ENCODE measurements around the gene ADISSP. TPM values are rescaled to one million over a fixed set of nuclear protein-coding genes. Genes with fewer than 3 reads are reported as not detected.

The ADISSP gene
- total and polyA plus RNA-seq, 2 of the 13 experiments (the other 11 are each of a cell fraction or from before 2014, with no cell fraction given) = 38.3 to 90.6 TPM

- TF ChIP-seq ZNF788 (CRISPR knock-in tag; IDR thresholded peaks at IDR 0.05; ENCODE audit: borderline replicate concordance) (peak; percentile 50; the same call in 1 of the 2 replicates), ZBTB4 (CRISPR knock-in tag; IDR thresholded peaks at IDR 0.05; ENCODE audit: borderline replicate concordance) (no peak), TEAD3 (CRISPR knock-in tag; optimal IDR thresholded peaks at IDR 0.05; ENCODE audit: borderline replicate concordance) (peak; percentile 44), BRF2 (CRISPR knock-in tag; IDR thresholded peaks at IDR 0.05) (no peak), MIER2 (CRISPR knock-in tag; IDR thresholded peaks at IDR 0.05) (no peak), FOXA3 (CRISPR knock-in tag; IDR thresholded peaks at IDR 0.05) (peak; percentile 78), ATF7-NPFF (CRISPR knock-in tag; IDR thresholded peaks at IDR 0.05; ENCODE audit: low read depth) (no peak), ZBTB34 (CRISPR knock-in tag; IDR thresholded peaks at IDR 0.05) (no peak), GATAD2A (CRISPR knock-in tag; IDR thresholded peaks at IDR 0.05) (peak; percentile 48; the same call in 1 of the 2 replicates), PHB2 (IDR thresholded peaks at IDR 0.05; ENCODE audit: partially characterized antibody) (no peak), ZNF577 (CRISPR knock-in tag; IDR thresholded peaks at IDR 0.05; ENCODE audit: borderline replicate concordance, low read depth) (no peak), PITX1 (CRISPR knock-in tag; IDR thresholded peaks at IDR 0.05) (no peak), ZNF724P (CRISPR knock-in tag; IDR thresholded peaks at IDR 0.05; ENCODE audit: borderline replicate concordance) (no peak), ZNF350 (CRISPR knock-in tag; IDR thresholded peaks at IDR 0.05; ENCODE audit: borderline replicate concordance, low read depth) (no peak), CHD4 (IDR thresholded peaks at IDR 0.05; ENCODE audit: borderline replicate concordance, low read length) (no peak), SOX13 (IDR thresholded peaks at IDR 0.05) (no peak), SOX13 (CRISPR knock-in tag; conservative IDR thresholded peaks at IDR 0.05 in 1 of 2, IDR thresholded peaks at IDR 0.05 in 1 of 2) (no peak), ATF5 (CRISPR knock-in tag; IDR thresholded peaks at IDR 0.05; ENCODE audit: low read depth) (no peak), CTCF (CRISPR knock-in tag; IDR thresholded peaks at IDR 0.05) (0 out of 2 replicates have a peak, but pooled peaks have one; percentile 7), ZNF580 (CRISPR knock-in tag; IDR thresholded peaks at IDR 0.05; ENCODE audit: borderline replicate concordance, low read depth) (no peak)
Observed at GRCh38 chr20:3797592-3798372, 30.2 kb upstream of the ADISSP start (continued).

All from HepG2 (cell line).